HG03280 (cell line): ENCODE results near the gene NGRN.
A peak's percentile ranks its signal among the peaks of the same experiment; 100 is the strongest.
"Not testable (repeated sequence)": the region's sequence is repeated elsewhere in the genome, so short reads cannot be mapped to it uniquely, and the experiment has no call there.

ENCODE experiments used
- ATAC-seq: cut with Tn5 transposase; IDR thresholded peaks from one replicate; pipeline ENCODE4 v1.9.1; 2021; ENCODE audit warnings: mild to moderate bottlenecking, moderate library complexity; ENCODE audit not compliant: unreplicated experiment

The NGRN gene

GRCh38 chr15:90280743-90281142 is 15.3 kb downstream of the NGRN start:
- not testable (repeated sequence) for ATAC-seq

- ATAC-seq: not testable (repeated sequence)
These were observed 16.2 kb downstream of the NGRN start for GRCh38 chr15:90281637-90282036.

GRCh38 chr15:90286678-90287077 is 21.2 kb downstream of the NGRN start:
- peak; percentile 54 for ATAC-seq

- ATAC-seq: no peak
These were observed 21.6 kb downstream of the NGRN start for GRCh38 chr15:90287101-90287500.

- ATAC-seq: no peak
These were observed 22.5 kb downstream of the NGRN start for GRCh38 chr15:90287946-90288345.

GRCh38 chr15:90291679-90292356 is 26.3 kb downstream of the NGRN start:
- ATAC-seq: no peak

GRCh38 chr15:90293040-90293810 is 27.8 kb downstream of the NGRN start:
- ATAC-seq: not testable (repeated sequence)

GRCh38 chr15:90294159-90294558 is 28.7 kb downstream of the NGRN start:
- ATAC-seq: no peak

GRCh38 chr15:90294601-90295269 is 29.3 kb downstream of the NGRN start:
- no peak for ATAC-seq

- no peak for ATAC-seq
These were observed 29.8 kb downstream of the NGRN start for GRCh38 chr15:90295270-90295648.

- not testable (repeated sequence) for ATAC-seq
These were observed 30.9 kb downstream of the NGRN start for GRCh38 chr15:90296316-90296884.

- ATAC-seq: no peak
These were observed 31.5 kb downstream of the NGRN start for GRCh38 chr15:90297021-90297420.

GRCh38 chr15:90300541-90300940 is 35.1 kb downstream of the NGRN start:
- no peak for ATAC-seq

GRCh38 chr15:90300988-90301706 is 35.7 kb downstream of the NGRN start:
- peak; percentile 57 for ATAC-seq

GRCh38 chr15:90301707-90302300 is 36.3 kb downstream of the NGRN start:
- ATAC-seq: no peak

- not testable (repeated sequence) for ATAC-seq
These were observed 39.9 kb downstream of the NGRN start for GRCh38 chr15:90305355-90305754.

GRCh38 chr15:90305932-90306331 is 40.5 kb downstream of the NGRN start:
- ATAC-seq: no peak

GRCh38 chr15:90306560-90306959 is 41.1 kb downstream of the NGRN start:
- peak; percentile 68 for ATAC-seq

GRCh38 chr15:90307661-90308060 is 42.2 kb downstream of the NGRN start:
- no peak for ATAC-seq

- ATAC-seq: no peak
These were observed 43.5 kb downstream of the NGRN start for GRCh38 chr15:90309020-90309419.
